ENCODE data around the gene EFCAB9.
"Not testable (repeated sequence)": the region's sequence is repeated elsewhere in the genome, so short reads cannot be mapped to it uniquely, and the experiment has no call there.

EFCAB9 gene

GRCh38 chr5:172193872-172194271 lies at the start of gene EFCAB9:
Gene EFCAB9, plus strand, starts transcription at chr5:172194172. Its CDS starts 1 bp downstream, at chr5:172194173.
- no peaks in the 10 kb centered on the region for H3K9me3 ChIP-seq (ENCODE audit: control insufficient read depth, insufficient read depth, low read length)
- no peaks in the 10 kb centered on the region for H3K36me3 ChIP-seq (ENCODE audit: control insufficient read depth, insufficient read depth, low read length)
- no peaks in the 10 kb centered on the region for H3K4me1 ChIP-seq (ENCODE audit: control insufficient read depth, insufficient read depth, low read length)
- H3K4me3 ChIP-seq (ENCODE audit: low read depth, low read length) = no peak within 1 kb of the TSS
- peaks cover 2% of the 10 kb centered on the region for H3K27me3 ChIP-seq (ENCODE audit: control insufficient read depth, insufficient read depth, low read length)
- H3K9ac ChIP-seq (ENCODE audit: low read depth, low read length) = no peak within 1 kb of the TSS

- no peak overlapping the region for H3K4me3 ChIP-seq (ENCODE audit: low read depth, low read length)
- no peaks in the 10 kb centered on the region for H3K9me3 ChIP-seq (ENCODE audit: control insufficient read depth, insufficient read depth, low read length)
- H3K27me3 ChIP-seq (ENCODE audit: control insufficient read depth, insufficient read depth, low read length) = no peaks in the 10 kb centered on the region
- no peak overlapping the region for H3K9ac ChIP-seq (ENCODE audit: low read depth, low read length)
- no peaks in the 10 kb centered on the region for H3K36me3 ChIP-seq (ENCODE audit: control insufficient read depth, insufficient read depth, low read length)
- H3K4me1 ChIP-seq (ENCODE audit: control insufficient read depth, insufficient read depth, low read length) = no peaks in the 10 kb centered on the region
These were observed 49.6 kb upstream of the EFCAB9 start for GRCh38 chr5:172144291-172144815.

GRCh38 chr5:172144931-172145869 lies 48.8 kb upstream of the EFCAB9 start:
- H3K9ac ChIP-seq (ENCODE audit: low read depth, low read length) = no peak overlapping the region
- no peak overlapping the region for H3K4me3 ChIP-seq (ENCODE audit: low read depth, low read length)
- no peaks in the 10 kb centered on the region for H3K27me3 ChIP-seq (ENCODE audit: control insufficient read depth, insufficient read depth, low read length)
- H3K9me3 ChIP-seq (ENCODE audit: control insufficient read depth, insufficient read depth, low read length) = no peaks in the 10 kb centered on the region
- H3K36me3 ChIP-seq (ENCODE audit: control insufficient read depth, insufficient read depth, low read length) = no peaks in the 10 kb centered on the region
- H3K4me1 ChIP-seq (ENCODE audit: control insufficient read depth, insufficient read depth, low read length) = no peaks in the 10 kb centered on the region

- Histone ChIP-seq H3K9me3 (ENCODE audit: control insufficient read depth, insufficient read depth, low read length) (no peaks in the 10 kb centered on the region), H3K36me3 (ENCODE audit: control insufficient read depth, insufficient read depth, low read length) (no peaks in the 10 kb centered on the region), H3K27me3 (ENCODE audit: control insufficient read depth, insufficient read depth, low read length) (no peaks in the 10 kb centered on the region), H3K4me1 (ENCODE audit: control insufficient read depth, insufficient read depth, low read length) (no peaks in the 10 kb centered on the region), H3K4me3 (ENCODE audit: low read depth, low read length) (no peak overlapping the region), H3K9ac (ENCODE audit: low read depth, low read length) (no peak overlapping the region)
These were observed 47.9 kb upstream of the EFCAB9 start for GRCh38 chr5:172145870-172146747.

GRCh38 chr5:172146748-172147092 lies 47.3 kb upstream of the EFCAB9 start:
- H3K9me3 ChIP-seq (ENCODE audit: control insufficient read depth, insufficient read depth, low read length) = no peaks in the 10 kb centered on the region
- no peak overlapping the region for H3K9ac ChIP-seq (ENCODE audit: low read depth, low read length)
- no peaks in the 10 kb centered on the region for H3K27me3 ChIP-seq (ENCODE audit: control insufficient read depth, insufficient read depth, low read length)
- no peaks in the 10 kb centered on the region for H3K36me3 ChIP-seq (ENCODE audit: control insufficient read depth, insufficient read depth, low read length)
- no peak overlapping the region for H3K4me3 ChIP-seq (ENCODE audit: low read depth, low read length)
- H3K4me1 ChIP-seq (ENCODE audit: control insufficient read depth, insufficient read depth, low read length) = no peaks in the 10 kb centered on the region

GRCh38 chr5:172147857-172148256 lies 46.1 kb upstream of the EFCAB9 start:
- Histone ChIP-seq H3K9ac (ENCODE audit: low read depth, low read length) (no peak overlapping the region), H3K9me3 (ENCODE audit: control insufficient read depth, insufficient read depth, low read length) (no peaks in the 10 kb centered on the region), H3K27me3 (ENCODE audit: control insufficient read depth, insufficient read depth, low read length) (no peaks in the 10 kb centered on the region), H3K36me3 (ENCODE audit: control insufficient read depth, insufficient read depth, low read length) (no peaks in the 10 kb centered on the region), H3K4me3 (ENCODE audit: low read depth, low read length) (no peak overlapping the region), H3K4me1 (ENCODE audit: control insufficient read depth, insufficient read depth, low read length) (no peaks in the 10 kb centered on the region)

- H3K9ac ChIP-seq (ENCODE audit: low read depth, low read length) = no peak overlapping the region
- no peaks in the 10 kb centered on the region for H3K36me3 ChIP-seq (ENCODE audit: control insufficient read depth, insufficient read depth, low read length)
- H3K4me1 ChIP-seq (ENCODE audit: control insufficient read depth, insufficient read depth, low read length) = no peaks in the 10 kb centered on the region
These were observed 45.6 kb upstream of the EFCAB9 start for GRCh38 chr5:172148381-172148780.

GRCh38 chr5:172149073-172149472 lies 44.9 kb upstream of the EFCAB9 start:
- no peaks in the 10 kb centered on the region for H3K4me1 ChIP-seq (ENCODE audit: control insufficient read depth, insufficient read depth, low read length)
- no peak overlapping the region for H3K4me3 ChIP-seq (ENCODE audit: low read depth, low read length)
- H3K9me3 ChIP-seq (ENCODE audit: control insufficient read depth, insufficient read depth, low read length) = no peaks in the 10 kb centered on the region
- no peak overlapping the region for H3K9ac ChIP-seq (ENCODE audit: low read depth, low read length)
- H3K27me3 ChIP-seq (ENCODE audit: control insufficient read depth, insufficient read depth, low read length) = no peaks in the 10 kb centered on the region
- no peaks in the 10 kb centered on the region for H3K36me3 ChIP-seq (ENCODE audit: control insufficient read depth, insufficient read depth, low read length)

More at GRCh38 chr5:172148381-172148780, 45.6 kb upstream of the EFCAB9 start:
- Histone ChIP-seq H3K9me3 (ENCODE audit: control insufficient read depth, insufficient read depth, low read length) (no peaks in the 10 kb centered on the region), H3K4me3 (ENCODE audit: low read depth, low read length) (no peak overlapping the region), H3K27me3 (ENCODE audit: control insufficient read depth, insufficient read depth, low read length) (no peaks in the 10 kb centered on the region)

GRCh38 chr5:172149481-172149880 lies 44.5 kb upstream of the EFCAB9 start:
- H3K4me3 ChIP-seq (ENCODE audit: low read depth, low read length); H3K4me1 ChIP-seq (ENCODE audit: control insufficient read depth, insufficient read depth, low read length); H3K9ac ChIP-seq (ENCODE audit: low read depth, low read length); H3K36me3 ChIP-seq (ENCODE audit: control insufficient read depth, insufficient read depth, low read length); H3K9me3 ChIP-seq (ENCODE audit: control insufficient read depth, insufficient read depth, low read length); H3K27me3 ChIP-seq (ENCODE audit: control insufficient read depth, insufficient read depth, low read length): not testable (repeated sequence)

GRCh38 chr5:172150514-172151425 lies 43.2 kb upstream of the EFCAB9 start:
- no peaks in the 10 kb centered on the region for H3K36me3 ChIP-seq (ENCODE audit: control insufficient read depth, insufficient read depth, low read length)
- H3K4me3 ChIP-seq (ENCODE audit: low read depth, low read length) = no peak overlapping the region
- no peaks in the 10 kb centered on the region for H3K27me3 ChIP-seq (ENCODE audit: control insufficient read depth, insufficient read depth, low read length)
- no peak overlapping the region for H3K9ac ChIP-seq (ENCODE audit: low read depth, low read length)
- no peaks in the 10 kb centered on the region for H3K4me1 ChIP-seq (ENCODE audit: control insufficient read depth, insufficient read depth, low read length)
- no peaks in the 10 kb centered on the region for H3K9me3 ChIP-seq (ENCODE audit: control insufficient read depth, insufficient read depth, low read length)

GRCh38 chr5:172151661-172152210 lies 42.2 kb upstream of the EFCAB9 start:
- Histone ChIP-seq H3K4me1 (ENCODE audit: control insufficient read depth, insufficient read depth, low read length) (no peaks in the 10 kb centered on the region), H3K9me3 (ENCODE audit: control insufficient read depth, insufficient read depth, low read length) (no peaks in the 10 kb centered on the region), H3K9ac (ENCODE audit: low read depth, low read length) (no peak overlapping the region), H3K27me3 (ENCODE audit: control insufficient read depth, insufficient read depth, low read length) (no peaks in the 10 kb centered on the region), H3K4me3 (ENCODE audit: low read depth, low read length) (no peak overlapping the region), H3K36me3 (ENCODE audit: control insufficient read depth, insufficient read depth, low read length) (peaks cover 5% of the 10 kb centered on the region)

Measured in iPS-15b (cell line).